ENCODE data around the gene PDXK. TPM values are rescaled to one million over a fixed set of nuclear protein-coding genes. Genes with fewer than 3 reads are reported as not detected.

PDXK gene
- total and polyA plus RNA-seq, 10 of the 15 experiments (the other 5 are each of a cell fraction or from before 2014, with no cell fraction given), result 3.7 to 141 (median 60.0) TPM

DNA sequence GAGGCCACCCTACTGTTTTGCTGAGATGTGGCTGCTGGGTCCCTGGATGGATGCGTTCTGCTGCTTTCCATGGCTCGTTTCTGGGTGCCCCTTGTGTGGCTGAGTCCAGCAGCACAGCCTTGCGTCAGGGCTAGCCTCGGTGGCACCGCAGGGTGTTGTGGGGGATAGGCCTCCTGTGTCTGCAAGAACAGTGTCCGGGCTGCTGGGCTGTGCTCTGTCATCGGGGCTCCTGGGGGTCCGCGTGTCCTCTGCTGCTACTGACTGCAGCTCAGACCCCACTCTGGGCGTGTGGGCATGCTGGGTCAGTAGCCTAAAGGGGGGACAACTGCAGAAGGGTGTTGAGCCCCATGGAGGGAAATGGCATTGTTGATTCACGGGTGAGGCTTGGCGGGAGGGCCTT lies 75.4 kb downstream of the PDXK start (continued):
- TF ChIP-seq, protein P1, sequence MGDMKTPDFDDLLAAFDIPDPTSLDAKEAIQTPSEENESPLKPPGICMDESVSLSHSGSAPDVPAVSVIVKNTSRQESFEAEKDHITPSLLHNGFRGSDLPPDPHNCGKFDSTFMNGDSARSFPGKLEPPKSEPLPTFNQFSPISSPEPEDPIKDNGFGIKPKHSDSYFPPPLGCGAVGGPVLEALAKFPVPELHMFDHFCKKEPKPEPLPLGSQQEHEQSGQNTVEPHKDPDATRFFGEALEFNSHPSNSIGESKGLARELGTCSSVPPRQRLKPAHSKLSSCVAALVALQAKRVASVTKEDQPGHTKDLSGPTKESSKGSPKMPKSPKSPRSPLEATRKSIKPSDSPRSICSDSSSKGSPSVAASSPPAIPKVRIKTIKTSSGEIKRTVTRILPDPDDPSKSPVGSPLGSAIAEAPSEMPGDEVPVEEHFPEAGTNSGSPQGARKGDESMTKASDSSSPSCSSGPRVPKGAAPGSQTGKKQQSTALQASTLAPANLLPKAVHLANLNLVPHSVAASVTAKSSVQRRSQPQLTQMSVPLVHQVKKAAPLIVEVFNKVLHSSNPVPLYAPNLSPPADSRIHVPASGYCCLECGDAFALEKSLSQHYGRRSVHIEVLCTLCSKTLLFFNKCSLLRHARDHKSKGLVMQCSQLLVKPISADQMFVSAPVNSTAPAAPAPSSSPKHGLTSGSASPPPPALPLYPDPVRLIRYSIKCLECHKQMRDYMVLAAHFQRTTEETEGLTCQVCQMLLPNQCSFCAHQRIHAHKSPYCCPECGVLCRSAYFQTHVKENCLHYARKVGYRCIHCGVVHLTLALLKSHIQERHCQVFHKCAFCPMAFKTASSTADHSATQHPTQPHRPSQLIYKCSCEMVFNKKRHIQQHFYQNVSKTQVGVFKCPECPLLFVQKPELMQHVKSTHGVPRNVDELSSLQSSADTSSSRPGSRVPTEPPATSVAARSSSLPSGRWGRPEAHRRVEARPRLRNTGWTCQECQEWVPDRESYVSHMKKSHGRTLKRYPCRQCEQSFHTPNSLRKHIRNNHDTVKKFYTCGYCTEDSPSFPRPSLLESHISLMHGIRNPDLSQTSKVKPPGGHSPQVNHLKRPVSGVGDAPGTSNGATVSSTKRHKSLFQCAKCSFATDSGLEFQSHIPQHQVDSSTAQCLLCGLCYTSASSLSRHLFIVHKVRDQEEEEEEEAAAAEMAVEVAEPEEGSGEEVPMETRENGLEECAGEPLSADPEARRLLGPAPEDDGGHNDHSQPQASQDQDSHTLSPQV (IDR thresholded peaks at IDR 0.05), result no peak
- no peak for TF ChIP-seq POLR2AphosphoS5 (IDR thresholded peaks at IDR 0.05; ENCODE audit: low read length)
- no peak for TF ChIP-seq ASH2L (IDR thresholded peaks at IDR 0.05; ENCODE audit: borderline replicate concordance, low read depth)
- TF ChIP-seq PML (IDR thresholded peaks at IDR 0.05; ENCODE audit: low read length), result no peak
- TF ChIP-seq, protein P2, sequence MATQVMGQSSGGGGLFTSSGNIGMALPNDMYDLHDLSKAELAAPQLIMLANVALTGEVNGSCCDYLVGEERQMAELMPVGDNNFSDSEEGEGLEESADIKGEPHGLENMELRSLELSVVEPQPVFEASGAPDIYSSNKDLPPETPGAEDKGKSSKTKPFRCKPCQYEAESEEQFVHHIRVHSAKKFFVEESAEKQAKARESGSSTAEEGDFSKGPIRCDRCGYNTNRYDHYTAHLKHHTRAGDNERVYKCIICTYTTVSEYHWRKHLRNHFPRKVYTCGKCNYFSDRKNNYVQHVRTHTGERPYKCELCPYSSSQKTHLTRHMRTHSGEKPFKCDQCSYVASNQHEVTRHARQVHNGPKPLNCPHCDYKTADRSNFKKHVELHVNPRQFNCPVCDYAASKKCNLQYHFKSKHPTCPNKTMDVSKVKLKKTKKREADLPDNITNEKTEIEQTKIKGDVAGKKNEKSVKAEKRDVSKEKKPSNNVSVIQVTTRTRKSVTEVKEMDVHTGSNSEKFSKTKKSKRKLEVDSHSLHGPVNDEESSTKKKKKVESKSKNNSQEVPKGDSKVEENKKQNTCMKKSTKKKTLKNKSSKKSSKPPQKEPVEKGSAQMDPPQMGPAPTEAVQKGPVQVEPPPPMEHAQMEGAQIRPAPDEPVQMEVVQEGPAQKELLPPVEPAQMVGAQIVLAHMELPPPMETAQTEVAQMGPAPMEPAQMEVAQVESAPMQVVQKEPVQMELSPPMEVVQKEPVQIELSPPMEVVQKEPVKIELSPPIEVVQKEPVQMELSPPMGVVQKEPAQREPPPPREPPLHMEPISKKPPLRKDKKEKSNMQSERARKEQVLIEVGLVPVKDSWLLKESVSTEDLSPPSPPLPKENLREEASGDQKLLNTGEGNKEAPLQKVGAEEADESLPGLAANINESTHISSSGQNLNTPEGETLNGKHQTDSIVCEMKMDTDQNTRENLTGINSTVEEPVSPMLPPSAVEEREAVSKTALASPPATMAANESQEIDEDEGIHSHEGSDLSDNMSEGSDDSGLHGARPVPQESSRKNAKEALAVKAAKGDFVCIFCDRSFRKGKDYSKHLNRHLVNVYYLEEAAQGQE (IDR thresholded peaks at IDR 0.05; ENCODE audit: low read depth, low read length), result no peak
- TF ChIP-seq RAD51 (IDR thresholded peaks at IDR 0.05), result no peak
- TF ChIP-seq, protein P3, sequence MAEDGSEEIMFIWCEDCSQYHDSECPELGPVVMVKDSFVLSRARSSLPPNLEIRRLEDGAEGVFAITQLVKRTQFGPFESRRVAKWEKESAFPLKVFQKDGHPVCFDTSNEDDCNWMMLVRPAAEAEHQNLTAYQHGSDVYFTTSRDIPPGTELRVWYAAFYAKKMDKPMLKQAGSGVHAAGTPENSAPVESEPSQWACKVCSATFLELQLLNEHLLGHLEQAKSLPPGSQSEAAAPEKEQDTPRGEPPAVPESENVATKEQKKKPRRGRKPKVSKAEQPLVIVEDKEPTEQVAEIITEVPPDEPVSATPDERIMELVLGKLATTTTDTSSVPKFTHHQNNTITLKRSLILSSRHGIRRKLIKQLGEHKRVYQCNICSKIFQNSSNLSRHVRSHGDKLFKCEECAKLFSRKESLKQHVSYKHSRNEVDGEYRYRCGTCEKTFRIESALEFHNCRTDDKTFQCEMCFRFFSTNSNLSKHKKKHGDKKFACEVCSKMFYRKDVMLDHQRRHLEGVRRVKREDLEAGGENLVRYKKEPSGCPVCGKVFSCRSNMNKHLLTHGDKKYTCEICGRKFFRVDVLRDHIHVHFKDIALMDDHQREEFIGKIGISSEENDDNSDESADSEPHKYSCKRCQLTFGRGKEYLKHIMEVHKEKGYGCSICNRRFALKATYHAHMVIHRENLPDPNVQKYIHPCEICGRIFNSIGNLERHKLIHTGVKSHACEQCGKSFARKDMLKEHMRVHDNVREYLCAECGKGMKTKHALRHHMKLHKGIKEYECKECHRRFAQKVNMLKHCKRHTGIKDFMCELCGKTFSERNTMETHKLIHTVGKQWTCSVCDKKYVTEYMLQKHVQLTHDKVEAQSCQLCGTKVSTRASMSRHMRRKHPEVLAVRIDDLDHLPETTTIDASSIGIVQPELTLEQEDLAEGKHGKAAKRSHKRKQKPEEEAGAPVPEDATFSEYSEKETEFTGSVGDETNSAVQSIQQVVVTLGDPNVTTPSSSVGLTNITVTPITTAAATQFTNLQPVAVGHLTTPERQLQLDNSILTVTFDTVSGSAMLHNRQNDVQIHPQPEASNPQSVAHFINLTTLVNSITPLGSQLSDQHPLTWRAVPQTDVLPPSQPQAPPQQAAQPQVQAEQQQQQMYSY (CRISPR knock-in tag; IDR thresholded peaks at IDR 0.05), result no peak
- no peak for TF ChIP-seq IKZF2 (IDR thresholded peaks at IDR 0.05)
- TF ChIP-seq, protein P4, sequence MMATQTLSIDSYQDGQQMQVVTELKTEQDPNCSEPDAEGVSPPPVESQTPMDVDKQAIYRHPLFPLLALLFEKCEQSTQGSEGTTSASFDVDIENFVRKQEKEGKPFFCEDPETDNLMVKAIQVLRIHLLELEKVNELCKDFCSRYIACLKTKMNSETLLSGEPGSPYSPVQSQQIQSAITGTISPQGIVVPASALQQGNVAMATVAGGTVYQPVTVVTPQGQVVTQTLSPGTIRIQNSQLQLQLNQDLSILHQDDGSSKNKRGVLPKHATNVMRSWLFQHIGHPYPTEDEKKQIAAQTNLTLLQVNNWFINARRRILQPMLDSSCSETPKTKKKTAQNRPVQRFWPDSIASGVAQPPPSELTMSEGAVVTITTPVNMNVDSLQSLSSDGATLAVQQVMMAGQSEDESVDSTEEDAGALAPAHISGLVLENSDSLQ (IDR thresholded peaks at IDR 0.05), result no peak

Measured in GM12878 (cell line).